Caco-2 (cell line): ENCODE data around the gene TUBB2B. TPM values are rescaled to one million over a fixed set of nuclear protein-coding genes. Genes with fewer than 3 reads are reported as not detected.
A peak's percentile ranks its signal among the peaks of the same experiment; 100 is the strongest.

Source experiments
- BruUV-seq: library from RNA; stranded (reverse); fragments of 400-500 nt; replicated peaks from 2 replicates; lab custom pipeline; 2021; lab: Mats Ljungman, UMichigan
- CTCF ChIA-PET: fragments of 300-600 bp; sonication (Branson Sonifier 250); formaldehyde crosslinking; loops from one replicate; lab custom pipeline; 2022; ENCODE audit warnings: antibody characterized with exemption; lab: Charles Lee
- POLR2A ChIA-PET: fragments of 300-600 bp; sonication (Branson Sonifier 250); formaldehyde crosslinking; loops from one replicate; lab custom pipeline; 2022; ENCODE audit warnings: antibody characterized with exemption; lab: Charles Lee
- DNase-seq, 2 experiments: peaks; one replicate each; pipeline versions ENCODE4 v3.0.0 to v3.0.0-alpha.2; 2020 to 2022
- H3K27me3 ChIP-seq: replicated peaks from 2 replicates; pipeline ENCODE4 v1.6.0; 2011; ENCODE audit warnings: low read length; ENCODE audit not compliant: control insufficient read depth, insufficient read depth
- H3K36me3 ChIP-seq: 2 replicates; pipeline ENCODE4 v1.5.1; 2011; ENCODE audit warnings: low read length; ENCODE audit not compliant: control insufficient read depth, insufficient read depth
- H3K4me1 ChIP-seq: fragments of 250-450 bp; sonication (Bioruptor Pico); 2 replicates; pipeline ENCODE4 v1.5.1; 2020; ENCODE audit warnings: mild to moderate bottlenecking
- H3K4me3 ChIP-seq: 2 replicates; pipeline ENCODE4 v1.5.1; 2011; ENCODE audit warnings: low read depth, mild to moderate bottlenecking, control low read depth, low read length
- H3K9me3 ChIP-seq: fragments of 250-450 bp; sonication (Bioruptor Pico); 2 replicates; pipeline ENCODE4 v1.5.1; 2020; ENCODE audit warnings: mild to moderate bottlenecking, moderate library complexity
- H3K27ac Mint-ChIP-seq: one replicate; pipeline ENCODE4 v1.8.0; 2022; ENCODE audit warnings: mixed read lengths; ENCODE audit not compliant: unreplicated experiment
- H3K27me3 Mint-ChIP-seq: one replicate; pipeline ENCODE4 v1.8.0; 2022; ENCODE audit warnings: mixed read lengths; ENCODE audit not compliant: insufficient read depth, unreplicated experiment
- H3K36me3 Mint-ChIP-seq: one replicate; pipeline ENCODE4 v1.8.0; 2022; ENCODE audit warnings: mild to moderate bottlenecking, mixed read lengths; ENCODE audit not compliant: insufficient read depth, unreplicated experiment
- H3K4me1 Mint-ChIP-seq: one replicate; pipeline ENCODE4 v1.8.0; 2022; ENCODE audit warnings: low read depth, mixed read lengths; ENCODE audit not compliant: unreplicated experiment
- H3K4me3 Mint-ChIP-seq: one replicate; pipeline ENCODE4 v1.8.0; 2022; ENCODE audit warnings: mild to moderate bottlenecking, moderate library complexity, mixed read lengths; ENCODE audit not compliant: unreplicated experiment
- H3K9me3 Mint-ChIP-seq: one replicate; pipeline ENCODE4 v1.8.0; 2022; ENCODE audit warnings: mixed read lengths; ENCODE audit not compliant: unreplicated experiment
- intact Hi-C: fragments of 100-400 bp; cut with micrococcal nuclease; formaldehyde crosslinking; loops from one replicate; pipeline ENCODE4 v1.10.0; 2022; ENCODE audit not compliant: unreplicated experiment
- total RNA-seq: library from RNA; stranded (reverse); gene quantifications from 2 replicates; pipeline ENCODE4 v1.2.3, GENCODE V29; 2022
- TF ChIP-seq, protein P1 (sequence below), 2 experiments: fragments of 200-600 bp in 1 of 2; IDR thresholded peaks; 1 replicate in 1 of 2; 2 replicates in 1 of 2; pipeline versions ENCODE4 v1.5.1 to v1.8.0; 2011 to 2022; ENCODE audit warnings: antibody characterized with exemption in 1 of 2, control low read depth in 1 of 2, inconsistent platforms in 1 of 2, low read depth in 1 of 2, low read length in 1 of 2, mild to moderate bottlenecking in 1 of 2, moderate library complexity in 1 of 2; ENCODE audit not compliant: insufficient read depth in 1 of 2, severe bottlenecking in 1 of 2, unreplicated experiment in 1 of 2

TUBB2B gene
- total RNA-seq, 1 experiment from 2014 or later = 150 TPM

GRCh38 chr6:3229566-3230178 is 2.2 kb upstream of the TUBB2B start:
- BruUV-seq = no TSS peak
- no peaks in the 10 kb centered on the region for H3K36me3 ChIP-seq
- intact Hi-C loops = loop anchor here (2.0 kb wide), 1 partner anchor 21 kb away; no protein-coding TSS in a partner anchor
- TF ChIP-seq, protein P1, sequence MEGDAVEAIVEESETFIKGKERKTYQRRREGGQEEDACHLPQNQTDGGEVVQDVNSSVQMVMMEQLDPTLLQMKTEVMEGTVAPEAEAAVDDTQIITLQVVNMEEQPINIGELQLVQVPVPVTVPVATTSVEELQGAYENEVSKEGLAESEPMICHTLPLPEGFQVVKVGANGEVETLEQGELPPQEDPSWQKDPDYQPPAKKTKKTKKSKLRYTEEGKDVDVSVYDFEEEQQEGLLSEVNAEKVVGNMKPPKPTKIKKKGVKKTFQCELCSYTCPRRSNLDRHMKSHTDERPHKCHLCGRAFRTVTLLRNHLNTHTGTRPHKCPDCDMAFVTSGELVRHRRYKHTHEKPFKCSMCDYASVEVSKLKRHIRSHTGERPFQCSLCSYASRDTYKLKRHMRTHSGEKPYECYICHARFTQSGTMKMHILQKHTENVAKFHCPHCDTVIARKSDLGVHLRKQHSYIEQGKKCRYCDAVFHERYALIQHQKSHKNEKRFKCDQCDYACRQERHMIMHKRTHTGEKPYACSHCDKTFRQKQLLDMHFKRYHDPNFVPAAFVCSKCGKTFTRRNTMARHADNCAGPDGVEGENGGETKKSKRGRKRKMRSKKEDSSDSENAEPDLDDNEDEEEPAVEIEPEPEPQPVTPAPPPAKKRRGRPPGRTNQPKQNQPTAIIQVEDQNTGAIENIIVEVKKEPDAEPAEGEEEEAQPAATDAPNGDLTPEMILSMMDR (IDR thresholded peaks at IDR 0.05; ENCODE audit: insufficient read depth in 1 of 2, low read depth in 1 of 2, low read length in 1 of 2, severe bottlenecking in 1 of 2, unreplicated experiment in 1 of 2) = no peak
- peaks cover 34% of the 10 kb centered on the region for H3K36me3 Mint-ChIP-seq
- peaks cover 14% of the 10 kb centered on the region for H3K4me1 ChIP-seq
- H3K27me3 ChIP-seq = no peaks in the 10 kb centered on the region
- H3K4me1 Mint-ChIP-seq = peaks cover 7% of the 10 kb centered on the region
- H3K9me3 ChIP-seq = no peaks in the 10 kb centered on the region
- 0 out of 2 replicates have a peak overlapping the region, but pooled peaks have one; percentile 0 for H3K4me3 ChIP-seq
- peak in 1 of 2 experiments; percentile 37 for DNase-seq
- peaks cover 6% of the 10 kb centered on the region for H3K27me3 Mint-ChIP-seq
- peak overlapping the region; percentile 82 for H3K4me3 Mint-ChIP-seq
- no peak overlapping the region for H3K27ac Mint-ChIP-seq
- POLR2A ChIA-PET = no interaction called here
- H3K9me3 Mint-ChIP-seq = no peaks in the 10 kb centered on the region
- CTCF ChIA-PET = interaction anchor here (0.8 to 1.3 kb wide), 2 partner anchors 22 to 166 kb away, joined by 3 to 4 read pairs; no protein-coding TSS in a partner anchor

GRCh38 chr6:3228771-3229565 is 1.5 kb upstream of the TUBB2B start:
- H3K9me3 ChIP-seq = no peaks in the 10 kb centered on the region
- TF ChIP-seq, protein P1 (IDR thresholded peaks at IDR 0.05; ENCODE audit: insufficient read depth in 1 of 2, low read depth in 1 of 2, low read length in 1 of 2, severe bottlenecking in 1 of 2, unreplicated experiment in 1 of 2) = no peak
- intact Hi-C loops = loop anchor here (2.0 kb wide), 1 partner anchor 22 kb away; no protein-coding TSS in a partner anchor
- Mint-ChIP-seq H3K27me3 (peaks cover 6% of the 10 kb centered on the region), H3K9me3 (no peaks in the 10 kb centered on the region), H3K36me3 (peaks cover 41% of the 10 kb centered on the region), H3K4me3 (peak overlapping the region; percentile 82), H3K27ac (peak overlapping the region; percentile 53), H3K4me1 (peaks cover 7% of the 10 kb centered on the region)
- CTCF ChIA-PET = interaction anchor here (0.6 to 1.3 kb wide), 3 partner anchors 23 to 523 kb away, joined by 3 to 4 read pairs (median 3); no protein-coding TSS in a partner anchor
- peaks cover 14% of the 10 kb centered on the region for H3K4me1 ChIP-seq
- H3K4me3 ChIP-seq = peak overlapping the region; percentile 58
- BruUV-seq = no TSS peak
- POLR2A ChIA-PET = interaction anchor here (0.6 kb wide), 1 partner anchor 389 kb away, joined by 7 read pairs; no protein-coding TSS in a partner anchor
- no peaks in the 10 kb centered on the region for H3K36me3 ChIP-seq
- DNase-seq = peak in 1 of 2 experiments; percentile 42
- no peaks in the 10 kb centered on the region for H3K27me3 ChIP-seq
